ENCODE results near the gene SKOR1.

SKOR1 gene

GRCh38 chr15:67843571-67844387, 18.5 kb downstream of the SKOR1 start:
- Histone ChIP-seq H2AFZ (ENCODE audit: low read length, unreplicated experiment) (no peak overlapping the region), H3K36me3 (ENCODE audit: insufficient read depth, low read length) (no peaks in the 10 kb centered on the region), H3K27ac (ENCODE audit: low read depth, low read length) (no peak overlapping the region), H3K4me1 (ENCODE audit: control insufficient read depth, insufficient read depth, low read length, unreplicated experiment) (peaks cover 3% of the 10 kb centered on the region), H3K4me3 (ENCODE audit: low read depth, low read length) (no peak overlapping the region), H3K79me2 (ENCODE audit: control insufficient read depth, insufficient read depth, low read length, unreplicated experiment) (no peaks in the 10 kb centered on the region), H3K27me3 (ENCODE audit: insufficient read depth, low read length) (no peaks in the 10 kb centered on the region)

- H3K4me1 ChIP-seq (ENCODE audit: control insufficient read depth, insufficient read depth, low read length, unreplicated experiment), result peaks cover 3% of the 10 kb centered on the region
- no peaks in the 10 kb centered on the region for H3K79me2 ChIP-seq (ENCODE audit: control insufficient read depth, insufficient read depth, low read length, unreplicated experiment)
- H3K4me3 ChIP-seq (ENCODE audit: low read depth, low read length), result no peak overlapping the region
- H3K36me3 ChIP-seq (ENCODE audit: insufficient read depth, low read length), result no peaks in the 10 kb centered on the region
- H3K27ac ChIP-seq (ENCODE audit: low read depth, low read length), result no peak overlapping the region
- no peaks in the 10 kb centered on the region for H3K27me3 ChIP-seq (ENCODE audit: insufficient read depth, low read length)
- no peak overlapping the region for H2AFZ ChIP-seq (ENCODE audit: low read length, unreplicated experiment)
These were observed 20.7 kb downstream of the SKOR1 start for GRCh38 chr15:67845974-67846373.

- Histone ChIP-seq H2AFZ (ENCODE audit: low read length, unreplicated experiment) (no peak overlapping the region), H3K79me2 (ENCODE audit: control insufficient read depth, insufficient read depth, low read length, unreplicated experiment) (no peaks in the 10 kb centered on the region), H3K36me3 (ENCODE audit: insufficient read depth, low read length) (no peaks in the 10 kb centered on the region), H3K4me3 (ENCODE audit: low read depth, low read length) (no peak overlapping the region), H3K27me3 (ENCODE audit: insufficient read depth, low read length) (no peaks in the 10 kb centered on the region), H3K27ac (ENCODE audit: low read depth, low read length) (no peak overlapping the region), H3K4me1 (ENCODE audit: control insufficient read depth, insufficient read depth, low read length, unreplicated experiment) (no peaks in the 10 kb centered on the region)
These were observed 24.2 kb downstream of the SKOR1 start for GRCh38 chr15:67849538-67849937.

- H2AFZ ChIP-seq (ENCODE audit: low read length, unreplicated experiment), result no peak overlapping the region
- H3K27me3 ChIP-seq (ENCODE audit: insufficient read depth, low read length), result no peaks in the 10 kb centered on the region
- H3K27ac ChIP-seq (ENCODE audit: low read depth, low read length), result no peak overlapping the region
- H3K79me2 ChIP-seq (ENCODE audit: control insufficient read depth, insufficient read depth, low read length, unreplicated experiment), result no peaks in the 10 kb centered on the region
- no peaks in the 10 kb centered on the region for H3K4me1 ChIP-seq (ENCODE audit: control insufficient read depth, insufficient read depth, low read length, unreplicated experiment)
- no peaks in the 10 kb centered on the region for H3K36me3 ChIP-seq (ENCODE audit: insufficient read depth, low read length)
- no peak overlapping the region for H3K4me3 ChIP-seq (ENCODE audit: low read depth, low read length)
These were observed 25.0 kb downstream of the SKOR1 start for GRCh38 chr15:67850336-67850735.

- Histone ChIP-seq H3K27me3 (ENCODE audit: insufficient read depth, low read length) (no peaks in the 10 kb centered on the region), H3K4me3 (ENCODE audit: low read depth, low read length) (no peak overlapping the region), H3K27ac (ENCODE audit: low read depth, low read length) (no peak overlapping the region), H3K36me3 (ENCODE audit: insufficient read depth, low read length) (no peaks in the 10 kb centered on the region), H3K79me2 (ENCODE audit: control insufficient read depth, insufficient read depth, low read length, unreplicated experiment) (no peaks in the 10 kb centered on the region), H2AFZ (ENCODE audit: low read length, unreplicated experiment) (no peak overlapping the region), H3K4me1 (ENCODE audit: control insufficient read depth, insufficient read depth, low read length, unreplicated experiment) (no peaks in the 10 kb centered on the region)
These were observed 25.8 kb downstream of the SKOR1 start for GRCh38 chr15:67850994-67851571.

- no peaks in the 10 kb centered on the region for H3K79me2 ChIP-seq (ENCODE audit: control insufficient read depth, insufficient read depth, low read length, unreplicated experiment)
- no peak overlapping the region for H3K27ac ChIP-seq (ENCODE audit: low read depth, low read length)
- no peak overlapping the region for H2AFZ ChIP-seq (ENCODE audit: low read length, unreplicated experiment)
- H3K4me3 ChIP-seq (ENCODE audit: low read depth, low read length), result no peak overlapping the region
- H3K4me1 ChIP-seq (ENCODE audit: control insufficient read depth, insufficient read depth, low read length, unreplicated experiment), result no peaks in the 10 kb centered on the region
- no peaks in the 10 kb centered on the region for H3K36me3 ChIP-seq (ENCODE audit: insufficient read depth, low read length)
- H3K27me3 ChIP-seq (ENCODE audit: insufficient read depth, low read length), result no peaks in the 10 kb centered on the region
These were observed 27.1 kb downstream of the SKOR1 start for GRCh38 chr15:67852418-67852817.

GRCh38 chr15:67853454-67853853, 28.1 kb downstream of the SKOR1 start:
- Histone ChIP-seq H3K79me2 (ENCODE audit: control insufficient read depth, insufficient read depth, low read length, unreplicated experiment) (no peaks in the 10 kb centered on the region), H3K4me1 (ENCODE audit: control insufficient read depth, insufficient read depth, low read length, unreplicated experiment) (no peaks in the 10 kb centered on the region), H2AFZ (ENCODE audit: low read length, unreplicated experiment) (no peak overlapping the region), H3K4me3 (ENCODE audit: low read depth, low read length) (no peak overlapping the region), H3K36me3 (ENCODE audit: insufficient read depth, low read length) (no peaks in the 10 kb centered on the region), H3K27ac (ENCODE audit: low read depth, low read length) (no peak overlapping the region), H3K27me3 (ENCODE audit: insufficient read depth, low read length) (no peaks in the 10 kb centered on the region)

- no peaks in the 10 kb centered on the region for H3K4me1 ChIP-seq (ENCODE audit: control insufficient read depth, insufficient read depth, low read length, unreplicated experiment)
- no peaks in the 10 kb centered on the region for H3K79me2 ChIP-seq (ENCODE audit: control insufficient read depth, insufficient read depth, low read length, unreplicated experiment)
- H3K27ac ChIP-seq (ENCODE audit: low read depth, low read length), result no peak overlapping the region
- H2AFZ ChIP-seq (ENCODE audit: low read length, unreplicated experiment), result no peak overlapping the region
- no peak overlapping the region for H3K4me3 ChIP-seq (ENCODE audit: low read depth, low read length)
- H3K27me3 ChIP-seq (ENCODE audit: insufficient read depth, low read length), result no peaks in the 10 kb centered on the region
- H3K36me3 ChIP-seq (ENCODE audit: insufficient read depth, low read length), result no peaks in the 10 kb centered on the region
These were observed 29.0 kb downstream of the SKOR1 start for GRCh38 chr15:67854358-67854757.

- Histone ChIP-seq H3K36me3 (ENCODE audit: insufficient read depth, low read length) (no peaks in the 10 kb centered on the region), H3K79me2 (ENCODE audit: control insufficient read depth, insufficient read depth, low read length, unreplicated experiment) (no peaks in the 10 kb centered on the region), H2AFZ (ENCODE audit: low read length, unreplicated experiment) (no peak overlapping the region), H3K27ac (ENCODE audit: low read depth, low read length) (no peak overlapping the region), H3K4me3 (ENCODE audit: low read depth, low read length) (no peak overlapping the region), H3K4me1 (ENCODE audit: control insufficient read depth, insufficient read depth, low read length, unreplicated experiment) (no peaks in the 10 kb centered on the region), H3K27me3 (ENCODE audit: insufficient read depth, low read length) (no peaks in the 10 kb centered on the region)
These were observed 30.5 kb downstream of the SKOR1 start for GRCh38 chr15:67855842-67856241.

GRCh38 chr15:67857220-67857619, 31.9 kb downstream of the SKOR1 start:
- Histone ChIP-seq H3K27ac (ENCODE audit: low read depth, low read length) (no peak overlapping the region), H3K4me3 (ENCODE audit: low read depth, low read length) (no peak overlapping the region), H3K36me3 (ENCODE audit: insufficient read depth, low read length) (no peaks in the 10 kb centered on the region), H3K79me2 (ENCODE audit: control insufficient read depth, insufficient read depth, low read length, unreplicated experiment) (no peaks in the 10 kb centered on the region), H3K4me1 (ENCODE audit: control insufficient read depth, insufficient read depth, low read length, unreplicated experiment) (no peaks in the 10 kb centered on the region), H2AFZ (ENCODE audit: low read length, unreplicated experiment) (no peak overlapping the region), H3K27me3 (ENCODE audit: insufficient read depth, low read length) (no peaks in the 10 kb centered on the region)

- H3K4me1 ChIP-seq (ENCODE audit: control insufficient read depth, insufficient read depth, low read length, unreplicated experiment), result no peaks in the 10 kb centered on the region
- H3K4me3 ChIP-seq (ENCODE audit: low read depth, low read length), result no peak overlapping the region
- no peaks in the 10 kb centered on the region for H3K79me2 ChIP-seq (ENCODE audit: control insufficient read depth, insufficient read depth, low read length, unreplicated experiment)
- H3K27ac ChIP-seq (ENCODE audit: low read depth, low read length), result no peak overlapping the region
- no peak overlapping the region for H2AFZ ChIP-seq (ENCODE audit: low read length, unreplicated experiment)
- no peaks in the 10 kb centered on the region for H3K27me3 ChIP-seq (ENCODE audit: insufficient read depth, low read length)
- no peaks in the 10 kb centered on the region for H3K36me3 ChIP-seq (ENCODE audit: insufficient read depth, low read length)
These were observed 34.1 kb downstream of the SKOR1 start for GRCh38 chr15:67859331-67859946.

Measured in ACC112 (cell line).